Esophagus squamous epithelium (tissue), 5 donors: Measurements from ENCODE around the gene SLC37A3. TPM values are rescaled to one million over a fixed set of nuclear protein-coding genes. Genes with fewer than 3 reads are reported as not detected.
"Not testable (repeated sequence)": the region's sequence is repeated elsewhere in the genome, so short reads cannot be mapped to it uniquely, and the experiment has no call there.

Experiments
- DNase-seq: peaks from one replicate; lab custom pipeline; 2025; lab: John Stamatoyannopoulos, UW
- H3K27ac ChIP-seq, 4 donors: fragments of 200-600 bp; sonication (generic); one replicate each; pipeline ENCODE4 v1.5.1; 2016 to 2019; ENCODE audit warnings: mild to moderate bottlenecking in 1 of 4
- H3K27me3 ChIP-seq, 4 donors: fragments of 200-600 bp; sonication (generic); 1 replicate in 3 of 4; 2 replicates in 1 of 4; pipeline versions ENCODE4 v1.5.1 to v1.6.0; 2017 to 2021; ENCODE audit warnings: antibody characterized with exemption in 1 of 4
- H3K36me3 ChIP-seq, 3 donors: fragments of 200-600 bp; sonication (generic); one replicate each; pipeline ENCODE4 v1.5.1; 2016 to 2019
- H3K4me1 ChIP-seq, 3 donors: fragments of 200-600 bp; sonication (generic); one replicate each; pipeline ENCODE4 v1.5.1; 2017 to 2019
- H3K4me3 ChIP-seq, 4 donors: fragments of 200-600 bp; sonication (generic); 1 replicate in 3 of 4; 2 replicates in 1 of 4; pipeline ENCODE4 v1.5.1; 2016 to 2019; ENCODE audit warnings: mild to moderate bottlenecking in 2 of 4, moderate library complexity in 1 of 4
- H3K9me3 ChIP-seq, 3 donors: fragments of 200-600 bp; sonication (generic); one replicate each; pipeline ENCODE4 v1.5.1; 2016 to 2019
- CTCF ChIP-seq, 6 experiments: fragments of 450-650 bp in 4 of 6; fragments of 200-600 bp in 2 of 6; sonication (generic) in 2 of 6; IDR thresholded peaks; one replicate each; pipeline ENCODE4 v1.5.1; 2016 to 2019; ENCODE audit warnings: antibody characterized with exemption in 6 of 6, mild to moderate bottlenecking in 4 of 6, moderate library complexity in 4 of 6
- POLR2A ChIP-seq, 4 donors: fragments of 450-650 bp; IDR thresholded peaks; one replicate each; pipeline ENCODE4 v1.6.1; 2017; ENCODE audit warnings: antibody characterized with exemption in 4 of 4, mild to moderate bottlenecking in 4 of 4, moderate library complexity in 3 of 4
- WGBS, 2 donors: methylation state at CpG; one replicate each; pipeline ENCODE4 v1.1.5; 2018; 5-methylcytosine and 5-hydroxymethylcytosine counted together
- intact Hi-C: fragments of 100-400 bp; cut with DNase I; formaldehyde crosslinking; loops from one replicate; pipeline ENCODE4 v1.15.0; 2022
- total RNA-seq, 4 donors: library from RNA; depleted of rRNA; stranded (reverse); fragments of >200 nt; gene quantifications; one replicate each; pipeline ENCODE4 v1.1.0, GENCODE V29; 2016
- donor health status: DM: yes; HTN: yes; CAD: no.

SLC37A3 gene
- total RNA-seq, 4 donors from 2014 or later: 17.8 to 44.4 (median 20.9) TPM

DNA sequence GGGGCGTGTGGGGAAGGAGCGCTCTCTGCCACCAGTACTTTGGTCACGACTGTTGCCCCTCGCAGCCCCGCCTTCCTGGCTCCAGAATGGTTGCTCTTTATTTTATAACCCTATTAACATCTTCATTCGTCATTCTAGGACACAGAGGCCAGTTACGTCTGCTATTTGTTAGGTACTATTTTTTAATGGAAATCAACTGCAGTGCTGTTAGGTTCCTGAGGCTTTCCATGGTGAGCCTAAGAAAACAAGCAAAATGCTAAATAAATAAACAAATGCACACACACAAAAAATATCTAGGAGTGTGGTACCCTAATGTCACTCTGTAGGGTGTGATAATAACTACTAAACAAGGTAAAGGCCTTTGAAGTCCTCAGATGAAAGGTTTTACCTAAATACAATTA is 71.1 kb downstream of the SLC37A3 start:
- intact Hi-C loops: no loop called here
- no peak for TF ChIP-seq CTCF (IDR thresholded peaks at IDR 0.05)
- TF ChIP-seq POLR2A (IDR thresholded peaks at IDR 0.05): no peak
- Histone ChIP-seq H3K36me3 (no peaks in the 10 kb centered on the region), H3K27me3 (no peaks in the 10 kb centered on the region), H3K4me3 (no peak overlapping the region), H3K27ac (no peak overlapping the region), H3K4me1 (peaks cover 7 to 13% (median 12%) of the 10 kb centered on the region in 3 donors), H3K9me3 (no peaks in the 10 kb centered on the region)
- no peak for DNase-seq
- 65 to 84% methylated on average over 7 of the region's 7 CpGs for WGBS, 2 donors

- TF ChIP-seq CTCF (IDR thresholded peaks at IDR 0.05) (peak; percentile 38 to 82 (median 64)), POLR2A (IDR thresholded peaks at IDR 0.05) (no peak)
- Histone ChIP-seq H3K9me3 (no peaks in the 10 kb centered on the region), H3K27me3 (no peaks in the 10 kb centered on the region), H3K4me1 (peaks cover 7 to 13% (median 12%) of the 10 kb centered on the region in 3 donors), H3K27ac (peak overlapping the region in 3 of 4 donors; percentile 13 to 42 (median 39)), H3K36me3 (no peaks in the 10 kb centered on the region), H3K4me3 (peak overlapping the region in 2 of 4 donors; percentile 15 to 38)
- intact Hi-C loops: no loop called here
- DNase-seq: no peak
- WGBS, 2 donors: 8 to 16% methylated on average over 10 to 13 of the region's 16 CpGs
Measured at GRCh38 chr7:140326116-140326928, 72.0 kb downstream of the SLC37A3 start.

DNA sequence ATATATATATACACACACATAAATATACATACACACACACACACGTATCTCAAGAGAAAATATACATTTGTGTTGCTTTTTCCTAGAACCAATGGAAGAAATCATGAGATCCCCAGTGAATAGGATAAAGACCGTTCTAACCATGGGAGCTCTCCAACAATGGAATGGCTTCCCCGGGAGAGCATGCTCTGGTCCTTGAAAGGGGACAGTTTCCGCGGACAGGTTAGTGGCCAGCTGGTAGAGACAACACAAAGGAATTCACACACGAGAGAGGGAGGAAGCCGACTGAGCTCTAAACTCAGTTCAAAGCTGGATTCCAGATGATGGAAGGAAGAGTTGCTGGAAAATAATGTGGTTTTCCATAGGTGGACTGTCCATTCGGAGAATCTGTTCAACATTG is 72.7 kb downstream of the SLC37A3 start:
- Histone ChIP-seq H3K36me3 (no peaks in the 10 kb centered on the region), H3K27ac (no peak overlapping the region), H3K4me3 (no peak overlapping the region), H3K9me3 (no peaks in the 10 kb centered on the region), H3K4me1 (peaks cover 7 to 13% (median 12%) of the 10 kb centered on the region in 3 donors), H3K27me3 (no peaks in the 10 kb centered on the region)
- TF ChIP-seq CTCF (IDR thresholded peaks at IDR 0.05) (no peak), POLR2A (IDR thresholded peaks at IDR 0.05) (no peak)
- WGBS, 2 donors: 78 to 80% methylated on average over 8 of the region's 8 CpGs
- intact Hi-C loops: no loop called here
- DNase-seq: no peak

DNA sequence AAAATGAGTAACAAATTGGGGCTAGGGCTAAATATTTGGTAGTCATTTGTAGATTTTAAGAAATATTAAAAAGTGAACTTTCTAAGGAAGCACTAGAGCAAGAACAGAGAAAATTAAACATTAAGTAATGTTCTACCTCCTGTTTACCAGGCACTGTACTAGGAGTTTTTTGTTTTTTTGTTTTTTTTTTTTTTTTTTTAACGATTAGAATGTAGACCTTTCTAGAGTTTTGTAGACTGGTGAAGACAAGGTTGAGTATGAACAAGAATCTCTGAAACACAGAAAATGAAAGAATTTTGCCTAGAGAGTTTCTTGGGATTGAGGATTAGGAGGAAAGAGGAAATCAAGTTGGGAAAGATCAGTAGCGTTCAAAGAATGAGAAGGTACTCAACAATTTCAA is 73.6 kb downstream of the SLC37A3 start:
- Histone ChIP-seq H3K4me3 (no peak overlapping the region), H3K36me3 (no peaks in the 10 kb centered on the region), H3K27ac (no peak overlapping the region), H3K4me1 (peaks cover 7 to 19% (median 12%) of the 10 kb centered on the region in 3 donors), H3K9me3 (no peaks in the 10 kb centered on the region), H3K27me3 (no peaks in the 10 kb centered on the region)
- no peak for DNase-seq
- WGBS, 2 donors: 85 to 89% methylated on average over 2 of the region's 2 CpGs
- no peak for TF ChIP-seq POLR2A (IDR thresholded peaks at IDR 0.05)
- TF ChIP-seq CTCF (IDR thresholded peaks at IDR 0.05): no peak
- intact Hi-C loops: loop anchor here (5.0 kb wide), 1 partner anchor 267 kb away; no protein-coding TSS in a partner anchor

- no peak for DNase-seq
- WGBS, 2 donors: 71 to 79% methylated on average over 6 of the region's 6 CpGs
- H3K36me3 ChIP-seq: no peaks in the 10 kb centered on the region
- H3K4me3 ChIP-seq: no peak overlapping the region
- H3K4me1 ChIP-seq: peaks cover 7 to 19% (median 12%) of the 10 kb centered on the region in 3 donors
- no peaks in the 10 kb centered on the region for H3K27me3 ChIP-seq
- TF ChIP-seq CTCF (IDR thresholded peaks at IDR 0.05) (no peak), POLR2A (IDR thresholded peaks at IDR 0.05) (no peak)
- no peaks in the 10 kb centered on the region for H3K9me3 ChIP-seq
- intact Hi-C loops: loop anchor here (5.0 kb wide), 1 partner anchor 265 kb away; no protein-coding TSS in a partner anchor
- no peak overlapping the region for H3K27ac ChIP-seq
Measured at GRCh38 chr7:140322759-140323158, 75.6 kb downstream of the SLC37A3 start.

- not testable (repeated sequence) for DNase-seq, H3K9me3 ChIP-seq, H3K36me3 ChIP-seq, H3K27me3 ChIP-seq, H3K4me3 ChIP-seq, H3K27ac ChIP-seq
- peaks cover 15 to 32% (median 22%) of the 10 kb centered on the region in 3 donors for H3K4me1 ChIP-seq
- WGBS, 2 donors: 62 to 74% methylated on average over 4 of the region's 4 CpGs
- intact Hi-C loops: loop anchor here (5.0 kb wide), 1 partner anchor 263 kb away; no protein-coding TSS in a partner anchor
Measured at GRCh38 chr7:140320078-140320477, 78.3 kb downstream of the SLC37A3 start.
